WTC11 (cell line): Measurements from ENCODE around the gene CSF1R. TPM values are rescaled to one million over a fixed set of nuclear protein-coding genes. Genes with fewer than 3 reads are reported as not detected.

Experiments used
- ATAC-seq: fragments of 200-7000 bp; cut with Tn5 transposase; 2 replicates; pipeline ENCODE4 v1.10.0; 2021; ENCODE audit warnings: mild to moderate bottlenecking, moderate library complexity
- CTCF ChIA-PET: fragments of 300-600 bp; sonication (Branson Sonifier 250); formaldehyde crosslinking; loops from one replicate; lab custom pipeline; 2021; ENCODE audit warnings: antibody characterized with exemption; lab: Charles Lee
- POLR2A ChIA-PET: fragments of 350-600 bp; sonication (Branson Sonifier 250); formaldehyde crosslinking; loops from one replicate; lab custom pipeline; 2021; ENCODE audit warnings: antibody characterized with exemption; lab: Charles Lee
- DNase-seq: peaks from one replicate; pipeline ENCODE4 v3.0.0; 2021; ENCODE audit warnings: low spot score
- H3K27ac Mint-ChIP-seq: 2 replicates; pipeline ENCODE4 v1.8.0; 2021; ENCODE audit warnings: mixed read lengths
- H3K27me3 Mint-ChIP-seq: 2 replicates; pipeline ENCODE4 v1.8.0; 2021; ENCODE audit warnings: low read depth, mild to moderate bottlenecking, moderate library complexity, mixed read lengths
- H3K36me3 Mint-ChIP-seq: 2 replicates; pipeline ENCODE4 v1.8.0; 2021; ENCODE audit warnings: mixed read lengths
- H3K4me1 Mint-ChIP-seq: 2 replicates; pipeline ENCODE4 v1.8.0; 2022; ENCODE audit warnings: mixed read lengths
- H3K4me3 Mint-ChIP-seq: 2 replicates; pipeline ENCODE4 v1.8.0; 2021; ENCODE audit warnings: mild to moderate bottlenecking, moderate library complexity, mixed read lengths
- H3K9me3 Mint-ChIP-seq: 2 replicates; pipeline ENCODE4 v1.8.0; 2021; ENCODE audit warnings: mixed read lengths
- EMX1 ChIP-seq: fragments of 250-450 bp; sonication (Bioruptor Pico); IDR thresholded peaks from 2 replicates; pipeline ENCODE4 v1.8.0; 2021; ENCODE audit warnings: mild to moderate bottlenecking
- ESRRA ChIP-seq: sonication (generic); formaldehyde crosslinking; IDR thresholded peaks from 2 replicates; pipeline ENCODE4 v1.8.1; 2022; ENCODE audit warnings: mild to moderate bottlenecking, missing genetic modification reagents, borderline replicate concordance
- ETV6 ChIP-seq: sonication (generic); formaldehyde crosslinking; IDR thresholded peaks from 2 replicates; pipeline ENCODE4 v1.8.1; 2022; ENCODE audit warnings: mild to moderate bottlenecking, missing genetic modification reagents
- FOXJ3 ChIP-seq: sonication (generic); formaldehyde crosslinking; IDR thresholded peaks from 2 replicates; pipeline ENCODE4 v1.9.0; 2021; ENCODE audit warnings: missing genetic modification reagents, mild to moderate bottlenecking, borderline replicate concordance
- GRHL2 ChIP-seq: fragments of 250-450 bp; sonication (Bioruptor Pico); IDR thresholded peaks from 2 replicates; pipeline ENCODE4 v1.8.0; 2022; ENCODE audit warnings: mild to moderate bottlenecking, moderate library complexity; ENCODE audit not compliant: insufficient replicate concordance, severe bottlenecking
- IRF2 ChIP-seq: sonication (generic); formaldehyde crosslinking; IDR thresholded peaks from 2 replicates; pipeline ENCODE4 v1.8.0; 2022; ENCODE audit warnings: low read depth, missing genetic modification reagents, borderline replicate concordance
- KAT7 ChIP-seq: sonication (generic); formaldehyde crosslinking; IDR thresholded peaks from 2 replicates; pipeline ENCODE4 v1.8.1; 2023; ENCODE audit warnings: missing genetic modification reagents, mild to moderate bottlenecking, borderline replicate concordance
- MXD4 ChIP-seq: fragments of 250-450 bp; sonication (Bioruptor Pico); IDR thresholded peaks from 2 replicates; pipeline ENCODE4 v1.8.0; 2021; ENCODE audit warnings: mild to moderate bottlenecking, moderate library complexity, borderline replicate concordance
- PRRX2 ChIP-seq: fragments of 250-450 bp; sonication (Bioruptor Pico); IDR thresholded peaks from 2 replicates; pipeline ENCODE4 v1.8.0; 2021; ENCODE audit warnings: mild to moderate bottlenecking
- TCF7 ChIP-seq: sonication (generic); formaldehyde crosslinking; IDR thresholded peaks from 2 replicates; pipeline ENCODE4 v1.8.0; 2022; ENCODE audit warnings: mild to moderate bottlenecking, low read depth, missing genetic modification reagents, moderate library complexity
- total RNA-seq: library from RNA; stranded (reverse); gene quantifications from 3 replicates; pipeline ENCODE4 v1.2.3, GENCODE V29; 2021
- TF ChIP-seq, protein P1 (sequence below): fragments of 250-450 bp; sonication (Bioruptor Pico); IDR thresholded peaks from 2 replicates; pipeline ENCODE4 v1.9.0; 2021; ENCODE audit warnings: mild to moderate bottlenecking
- TF ChIP-seq, protein P2 (sequence below): fragments of 250-450 bp; sonication (Bioruptor Pico); IDR thresholded peaks from 2 replicates; pipeline ENCODE4 v2.1.2; 2022; ENCODE audit warnings: mild to moderate bottlenecking, moderate library complexity
- TF ChIP-seq, protein P3 (sequence below): fragments of 250-450 bp; sonication (Bioruptor Pico); IDR thresholded peaks from 2 replicates; pipeline ENCODE4 v1.9.0; 2021; ENCODE audit warnings: mild to moderate bottlenecking, borderline replicate concordance
- TF ChIP-seq, protein P4 (sequence below): sonication (generic); formaldehyde crosslinking; conservative IDR thresholded peaks from 2 replicates; pipeline ENCODE4 v1.8.1; 2023; ENCODE audit warnings: mild to moderate bottlenecking, low read depth, missing genetic modification reagents, moderate library complexity
- TF ChIP-seq, protein P5 (sequence below): sonication (generic); formaldehyde crosslinking; IDR thresholded peaks from 2 replicates; pipeline ENCODE4 v1.8.1; 2023; ENCODE audit warnings: mild to moderate bottlenecking, missing genetic modification reagents
- TF ChIP-seq, protein P6 (sequence below): sonication (generic); formaldehyde crosslinking; IDR thresholded peaks from 2 replicates; pipeline ENCODE4 v1.8.0; 2022; ENCODE audit warnings: mild to moderate bottlenecking, missing genetic modification reagents
- TF ChIP-seq, protein P7 (sequence below): fragments of 250-450 bp; sonication (Bioruptor Pico); IDR thresholded peaks from 2 replicates; pipeline ENCODE4 v1.9.0; 2021; ENCODE audit warnings: moderate library complexity, mild to moderate bottlenecking, inconsistent platforms, borderline replicate concordance

CSF1R gene
- total RNA-seq, 1 experiment from 2014 or later, result 0.20 TPM

DNA sequence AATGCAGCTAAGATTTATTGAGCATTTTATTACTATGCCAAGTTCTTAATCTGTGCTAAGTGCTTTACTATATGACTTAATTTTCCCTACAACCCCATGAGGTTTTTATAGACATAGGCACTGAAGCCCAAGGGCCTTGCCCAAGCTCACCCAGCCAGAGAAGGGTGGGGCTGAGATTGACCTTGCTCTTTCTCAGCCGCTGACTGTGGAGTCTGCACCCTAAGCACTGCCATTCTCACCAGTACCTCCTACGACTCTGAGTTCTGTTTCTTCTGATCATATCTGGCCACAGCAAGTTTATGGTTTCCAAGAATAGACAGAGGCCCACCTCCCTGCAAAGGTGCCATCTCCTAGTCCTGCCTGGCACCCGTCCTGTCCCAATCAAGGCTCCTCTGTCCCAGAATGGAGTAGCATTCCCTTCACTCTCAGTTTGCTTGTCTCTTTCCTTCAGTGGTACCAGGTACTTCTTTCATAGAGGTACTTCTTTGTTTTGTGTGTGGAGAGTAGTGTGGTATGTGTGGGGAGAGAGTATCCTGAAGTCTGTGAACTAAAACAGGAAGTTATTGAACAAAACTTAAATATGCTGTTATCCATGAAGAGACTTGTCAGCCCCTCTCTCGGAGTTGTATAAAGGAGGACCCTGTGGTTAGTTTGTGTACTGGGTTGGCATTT is 42.6 kb downstream of the CSF1R start:
- POLR2A ChIA-PET, result no interaction called here
- CTCF ChIA-PET, result no interaction called here

DNA sequence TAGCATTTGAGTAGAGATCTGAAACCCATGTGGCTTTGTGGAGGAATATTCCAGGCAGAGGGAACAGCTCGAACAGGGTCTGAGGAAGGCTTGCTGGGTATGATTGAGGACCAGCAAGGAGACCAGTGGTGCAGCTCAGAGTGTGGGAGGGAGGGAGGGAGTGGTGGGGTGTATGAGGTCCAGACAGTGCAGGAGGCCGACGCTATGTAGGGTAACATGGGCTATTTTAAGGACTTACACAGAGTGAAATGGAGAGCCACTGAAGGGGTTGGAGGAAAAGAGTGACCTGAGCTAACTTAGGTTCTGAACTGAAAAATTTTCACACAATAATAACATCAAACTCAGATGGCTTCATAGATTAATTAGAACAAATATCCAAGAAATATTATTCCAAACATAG is 43.9 kb downstream of the CSF1R start:
- POLR2A ChIA-PET, result no interaction called here
- Mint-ChIP-seq H3K4me1 (peaks cover 5% of the 10 kb centered on the region), H3K27me3 (no peaks in the 10 kb centered on the region), H3K4me3 (no peak overlapping the region), H3K9me3 (no peaks in the 10 kb centered on the region), H3K36me3 (peaks cover 60% of the 10 kb centered on the region), H3K27ac (no peak overlapping the region)
- ATAC-seq (no peak), DNase-seq (no peak)
- CTCF ChIA-PET, result no interaction called here
- TF ChIP-seq FOXJ3 (CRISPR knock-in tag) (no peak), KAT7 (CRISPR knock-in tag) (no peak), EMX1 (no peak), MXD4 (CRISPR knock-in tag) (no peak), ESRRA (CRISPR knock-in tag) (no peak), TCF7 (no peak)
- TF ChIP-seq, protein P1, sequence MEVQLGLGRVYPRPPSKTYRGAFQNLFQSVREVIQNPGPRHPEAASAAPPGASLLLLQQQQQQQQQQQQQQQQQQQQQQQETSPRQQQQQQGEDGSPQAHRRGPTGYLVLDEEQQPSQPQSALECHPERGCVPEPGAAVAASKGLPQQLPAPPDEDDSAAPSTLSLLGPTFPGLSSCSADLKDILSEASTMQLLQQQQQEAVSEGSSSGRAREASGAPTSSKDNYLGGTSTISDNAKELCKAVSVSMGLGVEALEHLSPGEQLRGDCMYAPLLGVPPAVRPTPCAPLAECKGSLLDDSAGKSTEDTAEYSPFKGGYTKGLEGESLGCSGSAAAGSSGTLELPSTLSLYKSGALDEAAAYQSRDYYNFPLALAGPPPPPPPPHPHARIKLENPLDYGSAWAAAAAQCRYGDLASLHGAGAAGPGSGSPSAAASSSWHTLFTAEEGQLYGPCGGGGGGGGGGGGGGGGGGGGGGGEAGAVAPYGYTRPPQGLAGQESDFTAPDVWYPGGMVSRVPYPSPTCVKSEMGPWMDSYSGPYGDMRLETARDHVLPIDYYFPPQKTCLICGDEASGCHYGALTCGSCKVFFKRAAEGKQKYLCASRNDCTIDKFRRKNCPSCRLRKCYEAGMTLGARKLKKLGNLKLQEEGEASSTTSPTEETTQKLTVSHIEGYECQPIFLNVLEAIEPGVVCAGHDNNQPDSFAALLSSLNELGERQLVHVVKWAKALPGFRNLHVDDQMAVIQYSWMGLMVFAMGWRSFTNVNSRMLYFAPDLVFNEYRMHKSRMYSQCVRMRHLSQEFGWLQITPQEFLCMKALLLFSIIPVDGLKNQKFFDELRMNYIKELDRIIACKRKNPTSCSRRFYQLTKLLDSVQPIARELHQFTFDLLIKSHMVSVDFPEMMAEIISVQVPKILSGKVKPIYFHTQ (CRISPR knock-in tag), result no peak
- TF ChIP-seq, protein P2, sequence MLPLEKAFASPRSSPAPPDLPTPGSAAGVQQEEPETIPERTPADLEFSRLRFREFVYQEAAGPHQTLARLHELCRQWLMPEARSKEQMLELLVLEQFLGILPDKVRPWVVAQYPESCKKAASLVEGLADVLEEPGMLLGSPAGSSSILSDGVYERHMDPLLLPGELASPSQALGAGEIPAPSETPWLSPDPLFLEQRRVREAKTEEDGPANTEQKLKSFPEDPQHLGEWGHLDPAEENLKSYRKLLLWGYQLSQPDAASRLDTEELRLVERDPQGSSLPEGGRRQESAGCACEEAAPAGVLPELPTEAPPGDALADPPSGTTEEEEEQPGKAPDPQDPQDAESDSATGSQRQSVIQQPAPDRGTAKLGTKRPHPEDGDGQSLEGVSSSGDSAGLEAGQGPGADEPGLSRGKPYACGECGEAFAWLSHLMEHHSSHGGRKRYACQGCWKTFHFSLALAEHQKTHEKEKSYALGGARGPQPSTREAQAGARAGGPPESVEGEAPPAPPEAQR (CRISPR knock-in tag), result no peak
- TF ChIP-seq, protein P3, sequence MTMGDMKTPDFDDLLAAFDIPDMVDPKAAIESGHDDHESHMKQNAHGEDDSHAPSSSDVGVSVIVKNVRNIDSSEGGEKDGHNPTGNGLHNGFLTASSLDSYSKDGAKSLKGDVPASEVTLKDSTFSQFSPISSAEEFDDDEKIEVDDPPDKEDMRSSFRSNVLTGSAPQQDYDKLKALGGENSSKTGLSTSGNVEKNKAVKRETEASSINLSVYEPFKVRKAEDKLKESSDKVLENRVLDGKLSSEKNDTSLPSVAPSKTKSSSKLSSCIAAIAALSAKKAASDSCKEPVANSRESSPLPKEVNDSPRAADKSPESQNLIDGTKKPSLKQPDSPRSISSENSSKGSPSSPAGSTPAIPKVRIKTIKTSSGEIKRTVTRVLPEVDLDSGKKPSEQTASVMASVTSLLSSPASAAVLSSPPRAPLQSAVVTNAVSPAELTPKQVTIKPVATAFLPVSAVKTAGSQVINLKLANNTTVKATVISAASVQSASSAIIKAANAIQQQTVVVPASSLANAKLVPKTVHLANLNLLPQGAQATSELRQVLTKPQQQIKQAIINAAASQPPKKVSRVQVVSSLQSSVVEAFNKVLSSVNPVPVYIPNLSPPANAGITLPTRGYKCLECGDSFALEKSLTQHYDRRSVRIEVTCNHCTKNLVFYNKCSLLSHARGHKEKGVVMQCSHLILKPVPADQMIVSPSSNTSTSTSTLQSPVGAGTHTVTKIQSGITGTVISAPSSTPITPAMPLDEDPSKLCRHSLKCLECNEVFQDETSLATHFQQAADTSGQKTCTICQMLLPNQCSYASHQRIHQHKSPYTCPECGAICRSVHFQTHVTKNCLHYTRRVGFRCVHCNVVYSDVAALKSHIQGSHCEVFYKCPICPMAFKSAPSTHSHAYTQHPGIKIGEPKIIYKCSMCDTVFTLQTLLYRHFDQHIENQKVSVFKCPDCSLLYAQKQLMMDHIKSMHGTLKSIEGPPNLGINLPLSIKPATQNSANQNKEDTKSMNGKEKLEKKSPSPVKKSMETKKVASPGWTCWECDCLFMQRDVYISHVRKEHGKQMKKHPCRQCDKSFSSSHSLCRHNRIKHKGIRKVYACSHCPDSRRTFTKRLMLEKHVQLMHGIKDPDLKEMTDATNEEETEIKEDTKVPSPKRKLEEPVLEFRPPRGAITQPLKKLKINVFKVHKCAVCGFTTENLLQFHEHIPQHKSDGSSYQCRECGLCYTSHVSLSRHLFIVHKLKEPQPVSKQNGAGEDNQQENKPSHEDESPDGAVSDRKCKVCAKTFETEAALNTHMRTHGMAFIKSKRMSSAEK (CRISPR knock-in tag), result no peak

More for the DNA sequence above, 42.6 kb downstream of the CSF1R start:
- TF ChIP-seq GRHL2 (CRISPR knock-in tag), result no peak
- TF ChIP-seq, protein P4, sequence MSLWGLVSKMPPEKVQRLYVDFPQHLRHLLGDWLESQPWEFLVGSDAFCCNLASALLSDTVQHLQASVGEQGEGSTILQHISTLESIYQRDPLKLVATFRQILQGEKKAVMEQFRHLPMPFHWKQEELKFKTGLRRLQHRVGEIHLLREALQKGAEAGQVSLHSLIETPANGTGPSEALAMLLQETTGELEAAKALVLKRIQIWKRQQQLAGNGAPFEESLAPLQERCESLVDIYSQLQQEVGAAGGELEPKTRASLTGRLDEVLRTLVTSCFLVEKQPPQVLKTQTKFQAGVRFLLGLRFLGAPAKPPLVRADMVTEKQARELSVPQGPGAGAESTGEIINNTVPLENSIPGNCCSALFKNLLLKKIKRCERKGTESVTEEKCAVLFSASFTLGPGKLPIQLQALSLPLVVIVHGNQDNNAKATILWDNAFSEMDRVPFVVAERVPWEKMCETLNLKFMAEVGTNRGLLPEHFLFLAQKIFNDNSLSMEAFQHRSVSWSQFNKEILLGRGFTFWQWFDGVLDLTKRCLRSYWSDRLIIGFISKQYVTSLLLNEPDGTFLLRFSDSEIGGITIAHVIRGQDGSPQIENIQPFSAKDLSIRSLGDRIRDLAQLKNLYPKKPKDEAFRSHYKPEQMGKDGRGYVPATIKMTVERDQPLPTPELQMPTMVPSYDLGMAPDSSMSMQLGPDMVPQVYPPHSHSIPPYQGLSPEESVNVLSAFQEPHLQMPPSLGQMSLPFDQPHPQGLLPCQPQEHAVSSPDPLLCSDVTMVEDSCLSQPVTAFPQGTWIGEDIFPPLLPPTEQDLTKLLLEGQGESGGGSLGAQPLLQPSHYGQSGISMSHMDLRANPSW (CRISPR knock-in tag), result no peak
- TF ChIP-seq IRF2 (CRISPR knock-in tag), result no peak
- TF ChIP-seq, protein P5, sequence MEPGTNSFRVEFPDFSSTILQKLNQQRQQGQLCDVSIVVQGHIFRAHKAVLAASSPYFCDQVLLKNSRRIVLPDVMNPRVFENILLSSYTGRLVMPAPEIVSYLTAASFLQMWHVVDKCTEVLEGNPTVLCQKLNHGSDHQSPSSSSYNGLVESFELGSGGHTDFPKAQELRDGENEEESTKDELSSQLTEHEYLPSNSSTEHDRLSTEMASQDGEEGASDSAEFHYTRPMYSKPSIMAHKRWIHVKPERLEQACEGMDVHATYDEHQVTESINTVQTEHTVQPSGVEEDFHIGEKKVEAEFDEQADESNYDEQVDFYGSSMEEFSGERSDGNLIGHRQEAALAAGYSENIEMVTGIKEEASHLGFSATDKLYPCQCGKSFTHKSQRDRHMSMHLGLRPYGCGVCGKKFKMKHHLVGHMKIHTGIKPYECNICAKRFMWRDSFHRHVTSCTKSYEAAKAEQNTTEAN, result no peak
- no peak for TF ChIP-seq ETV6 (CRISPR knock-in tag)
- TF ChIP-seq, protein P6, sequence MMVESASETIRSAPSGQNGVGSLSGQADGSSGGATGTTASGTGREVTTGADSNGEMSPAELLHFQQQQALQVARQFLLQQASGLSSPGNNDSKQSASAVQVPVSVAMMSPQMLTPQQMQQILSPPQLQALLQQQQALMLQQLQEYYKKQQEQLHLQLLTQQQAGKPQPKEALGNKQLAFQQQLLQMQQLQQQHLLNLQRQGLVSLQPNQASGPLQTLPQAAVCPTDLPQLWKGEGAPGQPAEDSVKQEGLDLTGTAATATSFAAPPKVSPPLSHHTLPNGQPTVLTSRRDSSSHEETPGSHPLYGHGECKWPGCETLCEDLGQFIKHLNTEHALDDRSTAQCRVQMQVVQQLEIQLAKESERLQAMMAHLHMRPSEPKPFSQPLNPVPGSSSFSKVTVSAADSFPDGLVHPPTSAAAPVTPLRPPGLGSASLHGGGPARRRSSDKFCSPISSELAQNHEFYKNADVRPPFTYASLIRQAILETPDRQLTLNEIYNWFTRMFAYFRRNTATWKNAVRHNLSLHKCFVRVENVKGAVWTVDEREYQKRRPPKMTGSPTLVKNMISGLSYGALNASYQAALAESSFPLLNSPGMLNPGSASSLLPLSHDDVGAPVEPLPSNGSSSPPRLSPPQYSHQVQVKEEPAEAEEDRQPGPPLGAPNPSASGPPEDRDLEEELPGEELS (CRISPR knock-in tag), result no peak
- TF ChIP-seq EMX1, result no peak
- TF ChIP-seq, protein P7, sequence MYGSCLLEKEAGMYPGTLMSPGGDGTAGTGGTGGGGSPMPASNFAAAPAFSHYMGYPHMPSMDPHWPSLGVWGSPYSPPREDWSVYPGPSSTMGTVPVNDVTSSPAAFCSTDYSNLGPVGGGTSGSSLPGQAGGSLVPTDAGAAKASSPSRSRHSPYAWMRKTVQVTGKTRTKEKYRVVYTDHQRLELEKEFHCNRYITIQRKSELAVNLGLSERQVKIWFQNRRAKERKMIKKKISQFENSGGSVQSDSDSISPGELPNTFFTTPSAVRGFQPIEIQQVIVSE (CRISPR knock-in tag), result no peak
- TF ChIP-seq PRRX2 (CRISPR knock-in tag), result no peak
- DNase-seq (no peak), ATAC-seq (no peak)
- Mint-ChIP-seq H3K4me3 (no peak overlapping the region), H3K27me3 (no peaks in the 10 kb centered on the region), H3K27ac (peak overlapping the region; percentile 13; the same call in 1 of the 2 replicates), H3K4me1 (peaks cover 5% of the 10 kb centered on the region), H3K36me3 (peaks cover 67% of the 10 kb centered on the region), H3K9me3 (no peaks in the 10 kb centered on the region)
